ENCODE measurements around the gene DUSP12. TPM values are rescaled to one million over a fixed set of nuclear protein-coding genes. Genes with fewer than 3 reads are reported as not detected.

Gene DUSP12
- total RNA-seq, 1 donor from 2014 or later: 6.9 TPM

- ATAC-seq (ENCODE audit: poor library complexity) (peak; percentile 54), DNase-seq (peak; percentile 75)
- intact Hi-C loops (cut with DNase I): no loop called here
Observed at GRCh38 chr1:161725908-161726472, 23.6 kb upstream of the DUSP12 start.

DNA sequence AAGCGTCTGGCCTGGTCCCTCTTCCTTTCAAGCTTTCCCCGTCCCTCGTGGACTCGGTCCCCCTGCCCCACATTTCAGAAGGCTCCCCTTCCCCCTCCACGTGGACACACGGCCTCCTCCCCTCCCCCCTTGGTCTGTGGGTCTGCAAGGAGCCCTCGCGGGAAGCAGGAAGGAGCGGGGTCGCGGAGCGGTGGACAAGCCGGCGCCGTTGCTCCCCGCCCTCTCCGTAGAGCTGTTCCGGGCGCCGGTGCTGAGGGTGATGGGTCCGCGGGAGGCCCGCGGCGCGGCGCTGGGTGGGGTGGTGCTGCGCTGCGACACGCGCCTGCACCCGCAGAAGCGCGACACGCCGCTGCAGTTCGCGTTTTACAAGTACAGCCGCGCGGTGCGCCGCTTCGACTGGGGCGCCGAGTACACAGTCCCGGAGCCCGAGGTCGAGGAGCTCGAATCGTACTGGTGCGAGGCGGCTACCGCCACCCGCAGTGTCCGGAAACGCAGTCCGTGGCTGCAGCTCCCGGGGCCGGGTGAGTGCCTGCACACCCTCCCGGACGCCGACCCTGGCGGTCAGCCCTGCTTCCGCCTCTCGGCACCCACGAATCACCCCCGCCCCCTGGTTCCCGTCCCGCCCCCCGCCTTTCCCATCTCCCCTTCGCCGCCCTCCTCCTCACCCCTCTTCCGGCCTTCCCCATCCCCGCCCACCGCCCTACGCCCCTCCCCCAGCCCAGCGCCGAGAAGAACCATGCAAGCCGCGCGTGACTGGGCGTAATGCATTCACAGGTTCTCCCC lies 22.9 kb upstream of the DUSP12 start:
- intact Hi-C loops (cut with DNase I): no loop called here
- peak; percentile 92 for DNase-seq
- peak; percentile 93 for ATAC-seq (ENCODE audit: poor library complexity)

DNA sequence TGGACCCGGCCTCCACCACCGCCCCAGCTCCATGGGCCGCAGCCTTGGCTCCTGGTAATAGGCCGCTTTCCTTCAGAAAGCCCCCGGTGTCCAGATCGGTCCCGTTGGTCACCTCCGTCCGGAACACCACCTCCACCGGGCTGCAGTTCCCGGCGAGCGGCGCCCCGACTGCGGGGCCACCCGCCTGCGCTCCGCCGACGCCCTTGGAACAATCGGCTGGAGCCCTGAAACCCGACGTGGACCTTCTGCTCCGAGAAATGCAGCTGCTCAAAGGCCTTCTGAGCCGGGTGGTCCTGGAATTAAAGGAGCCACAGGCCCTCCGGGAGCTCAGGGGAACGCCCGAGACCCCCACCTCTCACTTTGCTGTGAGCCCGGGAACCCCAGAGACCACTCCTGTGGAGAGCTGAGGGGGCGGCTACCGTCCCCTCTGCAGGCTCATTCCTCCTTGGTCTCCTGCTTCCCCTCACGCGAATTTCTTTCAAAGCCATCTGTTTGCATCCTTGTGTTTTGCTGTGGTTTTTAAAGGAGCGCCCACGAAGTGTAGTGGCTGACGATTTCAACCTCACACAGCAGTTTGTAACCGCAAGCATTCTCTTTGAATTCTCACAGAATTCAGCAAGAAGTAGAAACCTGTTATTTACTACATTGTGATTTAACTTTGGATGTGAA lies 22.2 kb upstream of the DUSP12 start:
- no peak for DNase-seq
- intact Hi-C loops (cut with DNase I): no loop called here

DNA sequence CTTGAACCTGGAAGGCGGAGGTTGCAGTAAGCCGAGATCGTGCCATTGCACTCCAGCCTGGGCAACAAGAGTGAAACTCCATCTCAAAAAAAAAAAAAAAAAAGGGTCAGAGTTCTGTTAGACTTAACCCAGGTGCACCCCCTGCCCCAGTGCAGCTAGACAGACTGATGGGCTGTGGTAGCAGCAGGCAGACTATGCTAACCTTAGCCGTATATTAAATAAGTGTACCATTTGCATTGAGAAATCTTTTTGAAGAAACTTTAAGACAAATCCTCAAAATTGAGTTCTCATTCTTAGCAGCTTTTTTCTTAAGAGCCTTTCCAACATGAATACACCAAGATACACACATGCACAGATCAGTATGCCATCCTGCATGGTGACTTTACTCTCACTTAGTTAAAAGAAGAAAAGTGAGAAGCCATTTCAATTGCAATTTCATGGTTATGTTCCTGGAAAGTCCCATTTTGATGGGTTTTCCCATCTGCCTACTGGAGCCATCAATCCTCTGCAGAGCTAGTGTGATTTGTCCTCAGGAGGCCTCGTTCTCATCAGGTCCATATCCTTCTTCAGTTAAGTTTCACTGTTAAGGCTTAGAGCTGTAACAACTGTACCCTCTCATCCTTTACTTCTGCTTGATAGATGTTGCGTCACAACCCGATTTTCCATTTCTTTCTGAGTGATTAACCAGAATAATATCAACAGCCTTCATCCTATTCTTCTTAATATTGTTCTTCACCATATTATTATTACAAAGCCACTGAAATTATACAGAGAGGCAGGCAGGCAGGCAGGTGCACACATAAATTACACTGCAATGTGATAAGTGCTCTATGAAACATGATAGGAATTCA lies 21.0 kb upstream of the DUSP12 start:
- intact Hi-C loops (cut with DNase I): no loop called here
- ATAC-seq (ENCODE audit: poor library complexity) (no peak), DNase-seq (no peak)

More for the DNA sequence above, 22.2 kb upstream of the DUSP12 start:
- no peak for ATAC-seq (ENCODE audit: poor library complexity)

GRCh38 chr1:161730050-161730564 lies 19.5 kb upstream of the DUSP12 start:
- ATAC-seq (ENCODE audit: poor library complexity) (no peak), DNase-seq (no peak)
- intact Hi-C loops (cut with DNase I): loop anchor here (10.0 kb wide), 1 partner anchor 245 kb away; no protein-coding TSS in a partner anchor

DNA sequence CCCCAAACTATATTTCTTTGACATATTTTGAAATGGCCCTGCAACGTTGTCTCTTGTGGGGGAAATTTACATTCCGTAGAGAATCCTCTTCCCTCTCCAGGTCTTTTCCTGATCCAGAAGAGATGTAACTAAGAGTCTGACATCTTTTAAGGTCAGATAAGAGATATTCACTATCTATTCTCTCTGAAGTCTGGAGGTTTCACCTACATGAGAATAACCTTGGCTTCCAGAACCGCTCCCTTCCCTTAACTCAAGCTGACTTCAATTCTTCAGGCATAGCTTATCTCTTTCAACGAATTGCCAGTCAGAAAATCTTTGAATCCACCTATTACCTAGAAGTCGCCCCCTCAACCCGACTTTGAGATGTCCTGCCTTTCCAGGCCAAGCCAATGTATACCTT lies 18.3 kb upstream of the DUSP12 start:
- no peak for DNase-seq
- ATAC-seq (ENCODE audit: poor library complexity): no peak
- intact Hi-C loops (cut with DNase I): loop anchor here (10.0 kb wide), 1 partner anchor 246 kb away; no protein-coding TSS in a partner anchor

- intact Hi-C loops (cut with DNase I): loop anchor here (10.0 kb wide), 1 partner anchor 247 kb away; no protein-coding TSS in a partner anchor
- ATAC-seq (ENCODE audit: poor library complexity): no peak
- DNase-seq: no peak
Observed at GRCh38 chr1:161731981-161732718, 17.4 kb upstream of the DUSP12 start.

- intact Hi-C loops (cut with DNase I): loop anchor here (10.0 kb wide), 1 partner anchor 249 kb away; no protein-coding TSS in a partner anchor
- ATAC-seq (ENCODE audit: poor library complexity) (no peak), DNase-seq (no peak)
Observed at GRCh38 chr1:161733526-161733925, 16.1 kb upstream of the DUSP12 start.

- ATAC-seq (ENCODE audit: poor library complexity) (no peak), DNase-seq (no peak)
- intact Hi-C loops (cut with DNase I): loop anchor here (10.0 kb wide), 1 partner anchor 251 kb away; no protein-coding TSS in a partner anchor
Observed at GRCh38 chr1:161735837-161736236, 13.7 kb upstream of the DUSP12 start.

GRCh38 chr1:161736335-161736969 lies 13.1 kb upstream of the DUSP12 start:
- no peak for DNase-seq
- intact Hi-C loops (cut with DNase I): loop anchor here (10.0 kb wide), 1 partner anchor 252 kb away; no protein-coding TSS in a partner anchor
- ATAC-seq (ENCODE audit: poor library complexity): no peak

DNA sequence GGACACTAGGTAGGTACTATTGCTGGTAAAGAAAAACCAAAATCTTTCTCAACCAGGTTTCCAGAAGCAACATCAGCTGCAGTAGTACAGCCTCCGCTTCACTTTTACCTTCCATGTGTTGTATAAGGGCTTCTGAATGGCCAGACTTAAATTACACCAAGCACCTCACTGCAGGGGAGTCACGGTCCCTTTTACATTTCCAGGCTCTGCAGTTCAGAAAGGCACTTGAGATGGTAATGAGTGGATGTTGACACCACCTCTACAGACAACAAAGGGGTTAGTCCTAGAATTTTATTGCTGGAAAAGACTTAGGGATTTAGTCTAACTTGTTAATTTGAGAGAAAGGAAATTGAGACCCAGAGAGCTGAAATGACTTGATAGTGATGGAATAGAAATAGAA lies 12.0 kb upstream of the DUSP12 start:
- ATAC-seq (ENCODE audit: poor library complexity) (no peak), DNase-seq (no peak)
- intact Hi-C loops (cut with DNase I): loop anchor here (10.0 kb wide), 1 partner anchor 253 kb away; no protein-coding TSS in a partner anchor

DNA sequence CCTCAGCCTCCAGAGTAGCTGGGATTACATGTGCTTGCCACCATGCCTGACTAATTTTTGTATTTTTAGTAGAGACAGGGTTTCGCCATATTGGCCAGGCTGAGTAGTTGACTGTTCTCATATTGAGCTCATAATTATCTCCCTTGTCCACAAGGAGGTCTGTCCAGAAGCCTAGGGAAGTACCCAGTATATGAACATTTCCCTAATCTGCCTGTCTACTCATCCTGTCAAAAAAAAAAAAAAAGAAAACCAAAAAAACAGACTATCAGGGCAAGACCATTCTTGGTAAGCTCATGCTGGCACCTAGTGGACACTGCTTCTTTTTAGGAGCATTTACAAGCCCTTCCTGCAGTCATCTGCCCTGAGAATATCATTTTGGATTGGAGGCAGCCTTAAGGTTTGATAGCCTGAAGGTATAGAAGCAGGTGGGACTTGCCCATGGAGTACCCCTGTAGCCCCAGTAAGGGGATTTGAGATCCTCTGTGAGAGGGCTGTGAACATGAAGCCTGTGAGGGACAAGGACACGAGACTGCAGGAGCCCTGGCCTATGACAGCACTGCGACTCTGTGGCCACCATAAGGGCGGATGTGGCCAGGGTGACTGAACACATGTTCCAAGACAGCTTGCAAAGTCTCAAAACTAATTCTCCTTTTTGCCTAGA lies 10.8 kb upstream of the DUSP12 start:
- intact Hi-C loops (cut with DNase I): loop anchor here (10.0 kb wide), 1 partner anchor 254 kb away; no protein-coding TSS in a partner anchor
- peak; percentile 71 for ATAC-seq (ENCODE audit: poor library complexity)

GRCh38 chr1:161739865-161740566 lies 9.6 kb upstream of the DUSP12 start:
- intact Hi-C loops (cut with DNase I): loop anchor here (10.0 kb wide), 2 partner anchors 255 to 335 kb away; no protein-coding TSS in a partner anchor
- no peak for DNase-seq
- peak; percentile 57 for ATAC-seq (ENCODE audit: poor library complexity)

More for the DNA sequence above, 10.8 kb upstream of the DUSP12 start:
- DNase-seq: peak; percentile 70

GRCh38 chr1:161740921-161741320 lies 8.7 kb upstream of the DUSP12 start:
- intact Hi-C loops (cut with DNase I): loop anchor here (10.0 kb wide), 1 partner anchor 336 kb away; no protein-coding TSS in a partner anchor
- DNase-seq (no peak), ATAC-seq (ENCODE audit: poor library complexity) (no peak)

DNA sequence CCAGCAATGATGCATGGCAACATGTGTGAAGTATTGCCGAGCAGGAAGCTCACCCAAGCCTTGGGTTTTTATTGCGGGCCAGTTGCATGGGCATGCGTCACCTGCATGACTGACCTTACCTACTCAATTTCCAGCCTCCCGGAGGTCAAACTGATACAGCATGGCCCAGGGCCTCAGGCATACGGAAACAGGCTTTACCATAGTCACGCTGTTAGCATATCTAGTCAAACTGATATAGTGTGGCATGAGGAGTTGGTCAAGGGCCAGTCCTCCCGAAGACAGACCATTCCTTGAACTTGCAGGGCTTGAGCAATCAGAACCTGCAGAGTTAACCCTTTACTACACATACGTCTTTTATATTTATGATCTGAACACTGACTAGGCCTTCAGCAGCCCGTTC lies 6.4 kb upstream of the DUSP12 start:
- intact Hi-C loops (cut with DNase I): loop anchor here (10.0 kb wide), 1 partner anchor 338 kb away; no protein-coding TSS in a partner anchor
- DNase-seq (no peak), ATAC-seq (ENCODE audit: poor library complexity) (no peak)

GRCh38 chr1:161747801-161748200 lies 1.8 kb upstream of the DUSP12 start:
- ATAC-seq (ENCODE audit: poor library complexity) (no peak), DNase-seq (no peak)
- intact Hi-C loops (cut with DNase I): loop anchor here (10.0 kb wide), 1 partner anchor 343 kb away; no protein-coding TSS in a partner anchor
